GM13976 (cell line): Measurements from ENCODE around the gene LGALS9.

Source experiments
- DNase-seq: peaks from one replicate; pipeline ENCODE4 v3.0.0; 2012; ENCODE audit warnings: low spot score
- in situ Hi-C: fragments of 300-500 bp; cut with MboI; formaldehyde crosslinking; loops from one replicate; pipeline ENCODE4 v1.12.0; 2022; ENCODE audit warnings: low sequenced_read_pairs, mixed read lengths, inconsistent platforms; ENCODE audit not compliant: unreplicated experiment
- TF ChIP-seq, protein P1 (sequence below): IDR thresholded peaks from 2 replicates; pipeline ENCODE4 v1.5.1; 2012; ENCODE audit warnings: borderline replicate concordance, mild to moderate bottlenecking; ENCODE audit not compliant: insufficient read depth; ENCODE audit errors: extremely low read depth, missing control alignments, control extremely low read depth

LGALS9 gene

DNA sequence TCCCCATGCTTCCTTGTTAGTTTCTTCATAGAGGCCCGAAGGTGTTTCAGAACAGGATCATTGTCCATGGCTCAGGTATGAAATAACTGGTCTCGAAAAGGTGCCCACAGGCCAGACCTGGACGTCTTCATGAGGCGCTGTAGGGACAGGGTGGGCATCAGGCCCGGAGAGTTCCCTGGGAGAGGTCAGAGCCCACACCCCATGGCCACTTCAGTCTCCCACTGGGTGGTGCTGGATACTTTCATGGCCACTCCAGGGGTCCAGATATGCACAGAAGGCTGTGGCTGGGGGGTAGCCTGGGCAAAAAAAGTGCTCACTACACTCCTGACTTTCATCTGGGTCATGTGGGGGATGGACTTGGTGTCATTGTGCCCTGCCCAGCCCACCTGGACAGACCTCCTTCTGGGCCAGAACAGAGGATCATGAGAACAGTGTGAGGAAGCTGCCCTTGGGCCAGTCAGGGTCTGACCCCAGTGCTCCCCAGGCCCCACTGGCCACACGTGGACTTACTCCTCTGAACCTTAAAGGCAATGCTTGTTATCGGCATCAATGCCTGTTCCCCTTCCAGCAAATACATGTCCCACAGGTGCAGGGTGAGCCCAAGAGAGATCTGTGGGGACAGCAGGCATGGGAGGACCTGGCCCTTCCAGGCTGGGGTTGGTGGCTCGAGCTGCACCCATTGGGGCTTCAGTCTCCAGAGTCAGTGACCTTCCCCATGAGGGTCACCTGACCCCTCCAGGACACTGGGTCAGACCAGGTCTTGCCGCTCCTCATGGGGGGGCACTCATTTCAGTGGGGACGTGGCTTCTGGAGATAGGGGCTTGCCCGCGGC lies 36.9 kb downstream of the LGALS9 start:
- DNase-seq, result peak; percentile 4
- TF ChIP-seq, protein P1, sequence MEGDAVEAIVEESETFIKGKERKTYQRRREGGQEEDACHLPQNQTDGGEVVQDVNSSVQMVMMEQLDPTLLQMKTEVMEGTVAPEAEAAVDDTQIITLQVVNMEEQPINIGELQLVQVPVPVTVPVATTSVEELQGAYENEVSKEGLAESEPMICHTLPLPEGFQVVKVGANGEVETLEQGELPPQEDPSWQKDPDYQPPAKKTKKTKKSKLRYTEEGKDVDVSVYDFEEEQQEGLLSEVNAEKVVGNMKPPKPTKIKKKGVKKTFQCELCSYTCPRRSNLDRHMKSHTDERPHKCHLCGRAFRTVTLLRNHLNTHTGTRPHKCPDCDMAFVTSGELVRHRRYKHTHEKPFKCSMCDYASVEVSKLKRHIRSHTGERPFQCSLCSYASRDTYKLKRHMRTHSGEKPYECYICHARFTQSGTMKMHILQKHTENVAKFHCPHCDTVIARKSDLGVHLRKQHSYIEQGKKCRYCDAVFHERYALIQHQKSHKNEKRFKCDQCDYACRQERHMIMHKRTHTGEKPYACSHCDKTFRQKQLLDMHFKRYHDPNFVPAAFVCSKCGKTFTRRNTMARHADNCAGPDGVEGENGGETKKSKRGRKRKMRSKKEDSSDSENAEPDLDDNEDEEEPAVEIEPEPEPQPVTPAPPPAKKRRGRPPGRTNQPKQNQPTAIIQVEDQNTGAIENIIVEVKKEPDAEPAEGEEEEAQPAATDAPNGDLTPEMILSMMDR, result no peak
- in situ Hi-C loops, result no loop called here

DNA sequence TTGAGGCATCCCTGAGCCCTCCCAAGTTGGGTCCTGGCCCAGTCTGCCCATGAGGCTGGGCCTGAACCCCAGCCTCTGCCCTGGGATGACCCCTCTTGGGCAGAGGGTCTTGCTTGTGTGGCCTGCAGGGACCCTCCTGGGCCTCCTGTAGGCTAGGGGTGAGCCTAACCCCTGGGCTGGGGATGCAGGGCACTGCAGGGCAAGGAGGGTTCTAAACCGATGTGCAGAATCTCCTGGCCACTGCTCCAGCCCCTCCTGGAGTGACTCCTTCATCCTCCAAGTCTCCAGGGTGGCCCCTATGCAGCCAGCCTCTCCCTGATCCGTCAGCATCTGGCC lies 37.5 kb downstream of the LGALS9 start:
- peak; percentile 6 for DNase-seq
- TF ChIP-seq, protein P1, result no peak
- in situ Hi-C loops, result no loop called here

DNA sequence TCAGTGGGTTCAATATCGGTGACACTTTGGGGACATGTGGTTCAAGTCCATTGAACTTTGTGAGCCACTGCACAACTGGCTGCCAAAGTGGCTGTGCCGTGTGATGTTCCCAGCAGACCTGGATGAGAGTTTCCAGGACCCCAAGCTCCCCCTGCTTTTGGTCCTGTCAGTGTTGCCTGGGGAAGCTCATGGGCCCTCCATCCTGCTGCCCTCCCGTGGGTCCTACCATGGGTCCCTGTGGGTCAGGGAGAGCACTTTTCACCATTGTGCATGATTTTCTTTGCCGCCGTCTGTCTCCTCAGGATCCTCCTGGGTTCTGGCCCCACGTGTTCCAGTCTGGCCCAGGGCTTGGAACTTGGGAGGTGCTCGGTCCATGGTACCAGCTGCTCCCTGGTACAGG lies 38.1 kb downstream of the LGALS9 start:
- TF ChIP-seq, protein P1, result no peak
- in situ Hi-C loops, result no loop called here
- no peak for DNase-seq

DNA sequence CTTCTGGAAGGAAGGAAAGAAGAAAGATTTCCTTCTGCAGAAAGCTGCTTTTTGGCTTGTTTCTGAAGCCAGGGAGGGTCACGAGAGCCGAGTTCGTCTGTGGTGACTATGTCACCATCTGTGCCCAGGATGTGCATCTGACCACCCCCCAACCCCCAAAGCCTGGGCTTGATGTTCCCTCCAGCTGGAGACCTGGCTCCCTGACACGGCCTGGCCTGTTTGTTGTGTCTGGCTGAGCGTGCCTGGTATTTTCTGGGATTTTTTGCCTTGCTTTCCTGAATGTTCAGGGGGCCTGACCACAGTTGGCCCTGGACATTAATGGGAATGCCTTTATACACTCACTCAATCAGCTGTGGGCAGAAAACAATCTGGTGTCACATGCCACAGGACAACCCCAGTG lies 38.9 kb downstream of the LGALS9 start:
- in situ Hi-C loops, result loop anchor here (10.0 kb wide), 1 partner anchor 65 kb away; no protein-coding TSS in a partner anchor
- TF ChIP-seq, protein P1, result no peak
- no peak for DNase-seq

DNA sequence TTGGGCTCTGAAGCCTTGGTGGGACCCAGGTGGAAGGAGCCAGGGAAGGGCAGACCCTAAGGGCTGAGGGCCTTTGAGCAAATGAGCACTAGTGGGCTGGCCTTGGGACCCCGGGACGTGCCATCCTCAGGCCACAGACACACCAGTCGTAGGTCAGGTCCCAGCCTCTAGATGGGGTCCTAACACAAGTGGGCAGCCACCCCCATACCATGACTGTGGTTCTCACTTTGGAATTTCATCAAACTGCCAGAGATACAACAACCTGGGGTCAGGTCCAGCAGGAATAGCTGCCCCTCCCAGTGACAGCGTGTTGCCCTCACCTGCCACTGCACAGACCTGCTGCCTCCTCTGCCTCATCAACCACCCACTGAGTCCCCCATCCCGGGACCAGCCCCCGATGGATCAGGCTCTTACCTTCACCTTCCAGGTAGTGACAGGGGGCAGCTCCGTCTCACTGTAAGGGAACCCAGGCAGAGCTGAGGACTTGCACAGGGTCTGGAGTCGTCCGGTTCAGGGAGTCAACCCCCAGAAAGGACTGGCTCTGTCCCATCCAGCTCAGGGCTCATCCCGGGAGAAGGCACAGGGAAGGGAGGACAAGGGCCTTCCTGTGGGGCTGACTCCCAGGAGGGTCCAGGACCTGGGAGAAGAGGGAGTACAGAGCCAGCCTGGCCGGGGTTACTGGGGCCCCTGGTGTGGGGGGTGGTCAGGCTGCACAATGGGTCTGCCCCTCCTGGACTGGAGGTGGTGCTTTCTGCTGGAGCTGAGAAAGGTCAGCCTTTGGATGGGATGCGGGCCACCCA lies 40.0 kb downstream of the LGALS9 start:
- in situ Hi-C loops, result loop anchor here (10.0 kb wide), 1 partner anchor 64 kb away; no protein-coding TSS in a partner anchor
- peak; percentile 17 for DNase-seq
- TF ChIP-seq, protein P1, result no peak

DNA sequence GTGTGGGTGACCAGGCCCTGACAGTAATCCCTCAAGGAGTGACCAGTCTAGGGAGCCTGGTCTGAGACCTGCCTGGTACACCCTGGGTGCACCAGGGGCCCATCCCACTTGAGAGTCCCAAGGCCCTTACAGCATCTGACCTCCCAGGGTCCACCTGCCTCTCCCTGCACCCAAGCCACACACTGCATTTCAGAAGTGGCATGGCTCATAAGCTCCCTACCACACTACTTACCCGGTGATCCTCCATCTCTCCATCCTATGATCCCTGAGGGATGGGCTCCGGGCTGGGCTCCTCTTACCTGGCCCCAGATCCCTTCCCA lies 40.6 kb downstream of the LGALS9 start:
- TF ChIP-seq, protein P1, result no peak
- DNase-seq, result peak; percentile 11
- in situ Hi-C loops, result loop anchor here (10.0 kb wide), 1 partner anchor 63 kb away; no protein-coding TSS in a partner anchor

DNA sequence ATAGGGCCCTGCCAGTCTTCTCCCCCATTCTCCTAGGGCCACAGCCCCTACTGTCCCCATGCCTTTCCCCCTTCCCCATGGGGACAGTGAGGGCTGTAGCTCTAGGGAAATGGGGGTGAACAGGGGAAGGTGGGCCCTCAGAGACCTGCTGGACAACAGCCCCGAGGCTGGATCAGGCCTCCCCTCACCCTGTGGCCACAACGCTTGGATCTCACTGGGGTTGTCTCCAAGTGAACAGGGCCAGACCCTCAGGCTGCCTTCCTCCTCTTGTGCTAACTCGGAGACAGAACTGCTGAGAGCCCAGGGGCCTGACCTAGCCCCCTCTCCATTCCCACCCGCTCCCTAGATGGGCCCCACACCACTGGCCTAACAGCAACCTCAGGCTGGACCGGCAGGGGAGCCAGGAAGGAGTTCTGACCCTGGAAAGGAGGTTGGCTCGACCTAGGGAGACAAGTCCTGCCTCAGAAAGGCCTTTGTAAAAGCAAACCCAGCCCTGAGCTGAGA lies 41.0 kb downstream of the LGALS9 start:
- peak; percentile 12 for DNase-seq
- in situ Hi-C loops, result loop anchor here (10.0 kb wide), 1 partner anchor 63 kb away; no protein-coding TSS in a partner anchor
